ENCODE measurements around the gene EFL1. TPM values are rescaled to one million over a fixed set of nuclear protein-coding genes. Genes with fewer than 3 reads are reported as not detected.
A peak's percentile ranks its signal among the peaks of the same experiment; 100 is the strongest.

The EFL1 gene
- total RNA-seq, 1 experiment from 2014 or later = 27.5 TPM

DNA sequence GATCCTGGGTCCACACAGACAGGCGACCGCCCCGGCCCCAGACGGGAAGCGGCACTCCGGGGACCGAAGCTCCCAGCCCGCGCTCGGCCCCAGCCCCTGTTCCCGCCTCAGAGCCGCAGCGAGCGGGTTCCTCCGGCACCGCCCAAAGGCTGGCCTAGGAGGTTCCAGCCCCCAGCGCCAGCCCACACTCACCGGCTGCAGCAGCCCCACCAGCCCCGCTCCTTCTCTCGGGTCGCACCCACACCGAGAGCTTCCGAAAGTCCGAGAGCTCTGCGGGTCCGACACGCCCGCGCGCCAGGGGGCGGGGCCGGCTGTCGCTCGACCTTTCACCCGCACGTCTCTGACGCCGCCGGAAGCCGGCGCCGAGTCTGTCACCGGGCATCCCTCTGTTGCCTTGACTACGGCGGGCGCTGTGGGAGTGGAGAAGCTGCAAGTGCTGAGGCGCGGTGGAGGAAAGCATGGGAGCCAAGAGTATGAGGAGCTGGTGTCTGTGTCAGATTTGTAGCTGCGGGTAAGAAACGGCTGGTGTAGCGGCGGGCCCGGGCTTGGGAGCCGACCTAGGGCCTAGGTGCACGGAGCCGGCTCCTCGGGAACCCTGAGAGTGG is at the start of gene EFL1, which contains the start of gene SAXO2 (continued):
- TF ChIP-seq, protein P1, sequence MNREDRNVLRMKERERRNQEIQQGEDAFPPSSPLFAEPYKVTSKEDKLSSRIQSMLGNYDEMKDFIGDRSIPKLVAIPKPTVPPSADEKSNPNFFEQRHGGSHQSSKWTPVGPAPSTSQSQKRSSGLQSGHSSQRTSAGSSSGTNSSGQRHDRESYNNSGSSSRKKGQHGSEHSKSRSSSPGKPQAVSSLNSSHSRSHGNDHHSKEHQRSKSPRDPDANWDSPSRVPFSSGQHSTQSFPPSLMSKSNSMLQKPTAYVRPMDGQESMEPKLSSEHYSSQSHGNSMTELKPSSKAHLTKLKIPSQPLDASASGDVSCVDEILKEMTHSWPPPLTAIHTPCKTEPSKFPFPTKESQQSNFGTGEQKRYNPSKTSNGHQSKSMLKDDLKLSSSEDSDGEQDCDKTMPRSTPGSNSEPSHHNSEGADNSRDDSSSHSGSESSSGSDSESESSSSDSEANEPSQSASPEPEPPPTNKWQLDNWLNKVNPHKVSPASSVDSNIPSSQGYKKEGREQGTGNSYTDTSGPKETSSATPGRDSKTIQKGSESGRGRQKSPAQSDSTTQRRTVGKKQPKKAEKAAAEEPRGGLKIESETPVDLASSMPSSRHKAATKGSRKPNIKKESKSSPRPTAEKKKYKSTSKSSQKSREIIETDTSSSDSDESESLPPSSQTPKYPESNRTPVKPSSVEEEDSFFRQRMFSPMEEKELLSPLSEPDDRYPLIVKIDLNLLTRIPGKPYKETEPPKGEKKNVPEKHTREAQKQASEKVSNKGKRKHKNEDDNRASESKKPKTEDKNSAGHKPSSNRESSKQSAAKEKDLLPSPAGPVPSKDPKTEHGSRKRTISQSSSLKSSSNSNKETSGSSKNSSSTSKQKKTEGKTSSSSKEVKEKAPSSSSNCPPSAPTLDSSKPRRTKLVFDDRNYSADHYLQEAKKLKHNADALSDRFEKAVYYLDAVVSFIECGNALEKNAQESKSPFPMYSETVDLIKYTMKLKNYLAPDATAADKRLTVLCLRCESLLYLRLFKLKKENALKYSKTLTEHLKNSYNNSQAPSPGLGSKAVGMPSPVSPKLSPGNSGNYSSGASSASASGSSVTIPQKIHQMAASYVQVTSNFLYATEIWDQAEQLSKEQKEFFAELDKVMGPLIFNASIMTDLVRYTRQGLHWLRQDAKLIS (CRISPR knock-in tag; IDR thresholded peaks at IDR 0.05; ENCODE audit: borderline replicate concordance) = no peak
- TF ChIP-seq ATF1 (CRISPR knock-in tag; IDR thresholded peaks at IDR 0.05) (no peak), ETV6 (CRISPR knock-in tag; IDR thresholded peaks at IDR 0.05) (0 out of 2 replicates have a peak, but pooled peaks have one; percentile 13), KAT7 (CRISPR knock-in tag; IDR thresholded peaks at IDR 0.05; ENCODE audit: borderline replicate concordance) (no peak; the same call in 1 of the 2 replicates), ATF6 (CRISPR knock-in tag; IDR thresholded peaks at IDR 0.05) (no peak), MAX (CRISPR knock-in tag; IDR thresholded peaks at IDR 0.05) (peak; percentile 46), E2F1 (CRISPR knock-in tag; IDR thresholded peaks at IDR 0.05) (0 out of 2 replicates have a peak, but pooled peaks have one; percentile 24), USF2 (CRISPR knock-in tag; IDR thresholded peaks at IDR 0.05) (peak; percentile 38), NR2C2 (CRISPR knock-in tag; IDR thresholded peaks at IDR 0.05) (peak; percentile 90), MYBL2 (CRISPR knock-in tag; IDR thresholded peaks at IDR 0.05) (no peak), JAZF1 (CRISPR knock-in tag; IDR thresholded peaks at IDR 0.05) (no peak), CDX4 (CRISPR knock-in tag; IDR thresholded peaks at IDR 0.05; ENCODE audit: borderline replicate concordance) (no peak)
- TF ChIP-seq, protein P2, sequence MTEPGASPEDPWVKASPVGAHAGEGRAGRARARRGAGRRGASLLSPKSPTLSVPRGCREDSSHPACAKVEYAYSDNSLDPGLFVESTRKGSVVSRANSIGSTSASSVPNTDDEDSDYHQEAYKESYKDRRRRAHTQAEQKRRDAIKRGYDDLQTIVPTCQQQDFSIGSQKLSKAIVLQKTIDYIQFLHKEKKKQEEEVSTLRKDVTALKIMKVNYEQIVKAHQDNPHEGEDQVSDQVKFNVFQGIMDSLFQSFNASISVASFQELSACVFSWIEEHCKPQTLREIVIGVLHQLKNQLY (CRISPR knock-in tag; IDR thresholded peaks at IDR 0.05) = no peak
- TF ChIP-seq, protein P3, sequence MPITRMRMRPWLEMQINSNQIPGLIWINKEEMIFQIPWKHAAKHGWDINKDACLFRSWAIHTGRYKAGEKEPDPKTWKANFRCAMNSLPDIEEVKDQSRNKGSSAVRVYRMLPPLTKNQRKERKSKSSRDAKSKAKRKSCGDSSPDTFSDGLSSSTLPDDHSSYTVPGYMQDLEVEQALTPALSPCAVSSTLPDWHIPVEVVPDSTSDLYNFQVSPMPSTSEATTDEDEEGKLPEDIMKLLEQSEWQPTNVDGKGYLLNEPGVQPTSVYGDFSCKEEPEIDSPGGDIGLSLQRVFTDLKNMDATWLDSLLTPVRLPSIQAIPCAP (CRISPR knock-in tag; IDR thresholded peaks at IDR 0.05) = no peak
- TF ChIP-seq, protein P4, sequence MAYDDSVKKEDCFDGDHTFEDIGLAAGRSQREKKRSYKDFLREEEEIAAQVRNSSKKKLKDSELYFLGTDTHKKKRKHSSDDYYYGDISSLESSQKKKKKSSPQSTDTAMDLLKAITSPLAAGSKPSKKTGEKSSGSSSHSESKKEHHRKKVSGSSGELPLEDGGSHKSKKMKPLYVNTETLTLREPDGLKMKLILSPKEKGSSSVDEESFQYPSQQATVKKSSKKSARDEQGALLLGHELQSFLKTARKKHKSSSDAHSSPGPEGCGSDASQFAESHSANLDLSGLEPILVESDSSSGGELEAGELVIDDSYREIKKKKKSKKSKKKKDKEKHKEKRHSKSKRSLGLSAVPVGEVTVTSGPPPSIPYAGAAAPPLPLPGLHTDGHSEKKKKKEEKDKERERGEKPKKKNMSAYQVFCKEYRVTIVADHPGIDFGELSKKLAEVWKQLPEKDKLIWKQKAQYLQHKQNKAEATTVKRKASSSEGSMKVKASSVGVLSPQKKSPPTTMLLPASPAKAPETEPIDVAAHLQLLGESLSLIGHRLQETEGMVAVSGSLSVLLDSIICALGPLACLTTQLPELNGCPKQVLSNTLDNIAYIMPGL (CRISPR knock-in tag; IDR thresholded peaks at IDR 0.05) = 0 out of 2 replicates have a peak, but pooled peaks have one; percentile 31
- TF ChIP-seq, protein P5, sequence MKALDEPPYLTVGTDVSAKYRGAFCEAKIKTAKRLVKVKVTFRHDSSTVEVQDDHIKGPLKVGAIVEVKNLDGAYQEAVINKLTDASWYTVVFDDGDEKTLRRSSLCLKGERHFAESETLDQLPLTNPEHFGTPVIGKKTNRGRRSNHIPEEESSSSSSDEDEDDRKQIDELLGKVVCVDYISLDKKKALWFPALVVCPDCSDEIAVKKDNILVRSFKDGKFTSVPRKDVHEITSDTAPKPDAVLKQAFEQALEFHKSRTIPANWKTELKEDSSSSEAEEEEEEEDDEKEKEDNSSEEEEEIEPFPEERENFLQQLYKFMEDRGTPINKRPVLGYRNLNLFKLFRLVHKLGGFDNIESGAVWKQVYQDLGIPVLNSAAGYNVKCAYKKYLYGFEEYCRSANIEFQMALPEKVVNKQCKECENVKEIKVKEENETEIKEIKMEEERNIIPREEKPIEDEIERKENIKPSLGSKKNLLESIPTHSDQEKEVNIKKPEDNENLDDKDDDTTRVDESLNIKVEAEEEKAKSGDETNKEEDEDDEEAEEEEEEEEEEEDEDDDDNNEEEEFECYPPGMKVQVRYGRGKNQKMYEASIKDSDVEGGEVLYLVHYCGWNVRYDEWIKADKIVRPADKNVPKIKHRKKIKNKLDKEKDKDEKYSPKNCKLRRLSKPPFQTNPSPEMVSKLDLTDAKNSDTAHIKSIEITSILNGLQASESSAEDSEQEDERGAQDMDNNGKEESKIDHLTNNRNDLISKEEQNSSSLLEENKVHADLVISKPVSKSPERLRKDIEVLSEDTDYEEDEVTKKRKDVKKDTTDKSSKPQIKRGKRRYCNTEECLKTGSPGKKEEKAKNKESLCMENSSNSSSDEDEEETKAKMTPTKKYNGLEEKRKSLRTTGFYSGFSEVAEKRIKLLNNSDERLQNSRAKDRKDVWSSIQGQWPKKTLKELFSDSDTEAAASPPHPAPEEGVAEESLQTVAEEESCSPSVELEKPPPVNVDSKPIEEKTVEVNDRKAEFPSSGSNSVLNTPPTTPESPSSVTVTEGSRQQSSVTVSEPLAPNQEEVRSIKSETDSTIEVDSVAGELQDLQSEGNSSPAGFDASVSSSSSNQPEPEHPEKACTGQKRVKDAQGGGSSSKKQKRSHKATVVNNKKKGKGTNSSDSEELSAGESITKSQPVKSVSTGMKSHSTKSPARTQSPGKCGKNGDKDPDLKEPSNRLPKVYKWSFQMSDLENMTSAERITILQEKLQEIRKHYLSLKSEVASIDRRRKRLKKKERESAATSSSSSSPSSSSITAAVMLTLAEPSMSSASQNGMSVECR (CRISPR knock-in tag; IDR thresholded peaks at IDR 0.05; ENCODE audit: borderline replicate concordance) = peak; percentile 95; the same call in 1 of the 2 replicates
- TF ChIP-seq, protein P6, sequence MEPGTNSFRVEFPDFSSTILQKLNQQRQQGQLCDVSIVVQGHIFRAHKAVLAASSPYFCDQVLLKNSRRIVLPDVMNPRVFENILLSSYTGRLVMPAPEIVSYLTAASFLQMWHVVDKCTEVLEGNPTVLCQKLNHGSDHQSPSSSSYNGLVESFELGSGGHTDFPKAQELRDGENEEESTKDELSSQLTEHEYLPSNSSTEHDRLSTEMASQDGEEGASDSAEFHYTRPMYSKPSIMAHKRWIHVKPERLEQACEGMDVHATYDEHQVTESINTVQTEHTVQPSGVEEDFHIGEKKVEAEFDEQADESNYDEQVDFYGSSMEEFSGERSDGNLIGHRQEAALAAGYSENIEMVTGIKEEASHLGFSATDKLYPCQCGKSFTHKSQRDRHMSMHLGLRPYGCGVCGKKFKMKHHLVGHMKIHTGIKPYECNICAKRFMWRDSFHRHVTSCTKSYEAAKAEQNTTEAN (CRISPR knock-in tag; IDR thresholded peaks at IDR 0.05) = no peak
- TF ChIP-seq, protein P7, sequence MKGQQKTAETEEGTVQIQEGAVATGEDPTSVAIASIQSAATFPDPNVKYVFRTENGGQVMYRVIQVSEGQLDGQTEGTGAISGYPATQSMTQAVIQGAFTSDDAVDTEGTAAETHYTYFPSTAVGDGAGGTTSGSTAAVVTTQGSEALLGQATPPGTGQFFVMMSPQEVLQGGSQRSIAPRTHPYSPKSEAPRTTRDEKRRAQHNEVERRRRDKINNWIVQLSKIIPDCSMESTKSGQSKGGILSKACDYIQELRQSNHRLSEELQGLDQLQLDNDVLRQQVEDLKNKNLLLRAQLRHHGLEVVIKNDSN (CRISPR knock-in tag; IDR thresholded peaks at IDR 0.05) = peak; percentile 39; the same call in 1 of the 2 replicates

Data from WTC11 (cell line).